Stimulated activated CD4-positive, alpha-beta T cell treated with anti-CD3 and anti-CD28 coated beads, Interleukin-15, amount 100 ng/mL, for 1 hour (primary cell): ENCODE results near the gene HACD2.
"Not testable (repeated sequence)": the region's sequence is repeated elsewhere in the genome, so short reads cannot be mapped to it uniquely, and the experiment has no call there.

Experiments used
- DNase-seq, 2 donors: peaks; one replicate each; pipeline ENCODE4 v3.0.0-alpha.2; 2020; ENCODE audit warnings: low read depth in 1 of 2, low spot score in 1 of 2

Gene HACD2

GRCh38 chr3:123611674-123612073, 26.8 kb upstream of the HACD2 start:
- DNase-seq: not testable (repeated sequence)

- DNase-seq: no peak
These were observed 26.2 kb upstream of the HACD2 start for GRCh38 chr3:123611082-123611481.

GRCh38 chr3:123610331-123610730, 25.5 kb upstream of the HACD2 start:
- no peak for DNase-seq

- no peak for DNase-seq
These were observed 24.2 kb upstream of the HACD2 start for GRCh38 chr3:123609063-123609462.

GRCh38 chr3:123608263-123608937, 23.5 kb upstream of the HACD2 start:
- DNase-seq: no peak

GRCh38 chr3:123606527-123606926, 21.7 kb upstream of the HACD2 start:
- no peak for DNase-seq

GRCh38 chr3:123605789-123606234, 21.0 kb upstream of the HACD2 start:
- DNase-seq: no peak

- not testable (repeated sequence) for DNase-seq
These were observed 18.3 kb upstream of the HACD2 start for GRCh38 chr3:123603153-123603552.

- no peak for DNase-seq
These were observed 17.5 kb upstream of the HACD2 start for GRCh38 chr3:123602325-123602724.

- DNase-seq: not testable (repeated sequence)
These were observed 16.0 kb upstream of the HACD2 start for GRCh38 chr3:123600863-123601262.

- no peak for DNase-seq
These were observed 12.7 kb upstream of the HACD2 start for GRCh38 chr3:123597561-123597960.

- no peak for DNase-seq
These were observed 10.7 kb upstream of the HACD2 start for GRCh38 chr3:123595396-123596180.

- DNase-seq: no peak
These were observed 8.5 kb upstream of the HACD2 start for GRCh38 chr3:123593381-123593780.

- DNase-seq: no peak
These were observed 6.0 kb upstream of the HACD2 start for GRCh38 chr3:123590685-123591450.

- no peak for DNase-seq
These were observed 2.5 kb upstream of the HACD2 start for GRCh38 chr3:123587401-123587800.

GRCh38 chr3:123586968-123587367, 2.1 kb upstream of the HACD2 start:
- no peak for DNase-seq

- peak in 1 of 2 donors; percentile 3 for DNase-seq
These were observed 1.3 kb upstream of the HACD2 start for GRCh38 chr3:123586131-123586530.

GRCh38 chr3:123584284-123584987, 417 bp downstream of the HACD2 start:
- peak; percentile 3 to 19 for DNase-seq

- no peak for DNase-seq
These were observed 1.3 kb downstream of the HACD2 start for GRCh38 chr3:123583561-123583960.

- DNase-seq: no peak
These were observed 2.5 kb downstream of the HACD2 start for GRCh38 chr3:123582315-123582714.

GRCh38 chr3:123576122-123576521, 8.7 kb downstream of the HACD2 start:
- no peak for DNase-seq
